Measurements from ENCODE around the gene SCIMP.
"Not testable (repeated sequence)": the region's sequence is repeated elsewhere in the genome, so short reads cannot be mapped to it uniquely, and the experiment has no call there.

- TF ChIP-seq, protein P1, sequence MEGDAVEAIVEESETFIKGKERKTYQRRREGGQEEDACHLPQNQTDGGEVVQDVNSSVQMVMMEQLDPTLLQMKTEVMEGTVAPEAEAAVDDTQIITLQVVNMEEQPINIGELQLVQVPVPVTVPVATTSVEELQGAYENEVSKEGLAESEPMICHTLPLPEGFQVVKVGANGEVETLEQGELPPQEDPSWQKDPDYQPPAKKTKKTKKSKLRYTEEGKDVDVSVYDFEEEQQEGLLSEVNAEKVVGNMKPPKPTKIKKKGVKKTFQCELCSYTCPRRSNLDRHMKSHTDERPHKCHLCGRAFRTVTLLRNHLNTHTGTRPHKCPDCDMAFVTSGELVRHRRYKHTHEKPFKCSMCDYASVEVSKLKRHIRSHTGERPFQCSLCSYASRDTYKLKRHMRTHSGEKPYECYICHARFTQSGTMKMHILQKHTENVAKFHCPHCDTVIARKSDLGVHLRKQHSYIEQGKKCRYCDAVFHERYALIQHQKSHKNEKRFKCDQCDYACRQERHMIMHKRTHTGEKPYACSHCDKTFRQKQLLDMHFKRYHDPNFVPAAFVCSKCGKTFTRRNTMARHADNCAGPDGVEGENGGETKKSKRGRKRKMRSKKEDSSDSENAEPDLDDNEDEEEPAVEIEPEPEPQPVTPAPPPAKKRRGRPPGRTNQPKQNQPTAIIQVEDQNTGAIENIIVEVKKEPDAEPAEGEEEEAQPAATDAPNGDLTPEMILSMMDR (IDR thresholded peaks at IDR 0.05), result not testable (repeated sequence)
- not testable (repeated sequence) for TF ChIP-seq POLR2A (IDR thresholded peaks at IDR 0.05)
These were observed 12.7 kb downstream of the SCIMP start for GRCh38 chr17:5221912-5222311.

All from testis (tissue), 2 donors.